Esophagus muscularis mucosa (tissue), 4 donors: Measurements from ENCODE around the gene ACVR1. TPM values are rescaled to one million over a fixed set of nuclear protein-coding genes. Genes with fewer than 3 reads are reported as not detected.

Experiments
- DNase-seq: peaks from one replicate; pipeline ENCODE4 v3.0.0-alpha.2; 2017; ENCODE audit errors: extremely low spot score
- H3K27ac ChIP-seq, 4 donors: fragments of 200-600 bp; sonication (generic); replicated peaks in 1 of 4; 1 replicate in 3 of 4; 2 replicates in 1 of 4; pipeline ENCODE4 v1.5.1; 2016 to 2019; ENCODE audit warnings: mild to moderate bottlenecking in 1 of 4
- H3K27me3 ChIP-seq, 4 donors: fragments of 200-600 bp; sonication (generic); one replicate each; pipeline versions ENCODE4 v1.5.1 to v1.6.0; 2016 to 2019
- H3K36me3 ChIP-seq, 4 donors: fragments of 200-600 bp; sonication (generic); one replicate each; pipeline ENCODE4 v1.5.1; 2016 to 2019
- H3K4me1 ChIP-seq, 4 donors: fragments of 200-600 bp; sonication (generic); one replicate each; pipeline ENCODE4 v1.5.1; 2016 to 2019
- H3K4me3 ChIP-seq, 4 donors: fragments of 200-600 bp; sonication (generic); 1 replicate in 2 of 4; 2 replicates in 2 of 4; pipeline ENCODE4 v1.5.1; 2016 to 2019; ENCODE audit warnings: mild to moderate bottlenecking in 4 of 4, moderate library complexity in 1 of 4
- H3K9me3 ChIP-seq, 4 donors: fragments of 200-600 bp; sonication (generic); 1 replicate in 3 of 4; 2 replicates in 1 of 4; pipeline ENCODE4 v1.5.1; 2016 to 2019
- EP300 ChIP-seq: sonication (generic); formaldehyde crosslinking; IDR thresholded peaks from one replicate; pipeline ENCODE4 v1.6.1; 2017; ENCODE audit warnings: antibody characterized with exemption
- POLR2A ChIP-seq: fragments of 450-650 bp; IDR thresholded peaks from one replicate; pipeline ENCODE4 v1.6.1; 2017; ENCODE audit warnings: antibody characterized with exemption, moderate library complexity, mild to moderate bottlenecking, low read depth
- POLR2AphosphoS5 ChIP-seq, 2 donors: sonication (generic); formaldehyde crosslinking; IDR thresholded peaks; one replicate each; pipeline ENCODE4 v1.6.1; 2017; ENCODE audit warnings: antibody characterized with exemption in 2 of 2
- WGBS: methylation state at CpG from one replicate; pipeline ENCODE4 v1.1.5; 2018; 5-methylcytosine and 5-hydroxymethylcytosine counted together
- intact Hi-C: fragments of 100-400 bp; cut with DNase I; formaldehyde crosslinking; loops from one replicate; pipeline ENCODE4 v1.15.1; 2023
- total RNA-seq, 4 donors: library from RNA; depleted of rRNA; stranded (reverse); fragments of >200 nt; gene quantifications; one replicate each; pipeline versions ENCODE4 v1.1.0 to v1.2.1, GENCODE V29; 2016
- TF ChIP-seq, protein P1 (sequence below), 3 experiments: fragments of 200-600 bp in 2 of 3; fragments of 450-650 bp in 1 of 3; sonication (generic) in 2 of 3; IDR thresholded peaks; one replicate each; pipeline ENCODE4 v1.5.1; 2017 to 2019; ENCODE audit warnings: antibody characterized with exemption in 3 of 3, mild to moderate bottlenecking in 2 of 3, moderate library complexity in 1 of 3

The ACVR1 gene
- total RNA-seq, 4 donors from 2014 or later: 25.2 to 39.1 (median 32.3) TPM

DNA sequence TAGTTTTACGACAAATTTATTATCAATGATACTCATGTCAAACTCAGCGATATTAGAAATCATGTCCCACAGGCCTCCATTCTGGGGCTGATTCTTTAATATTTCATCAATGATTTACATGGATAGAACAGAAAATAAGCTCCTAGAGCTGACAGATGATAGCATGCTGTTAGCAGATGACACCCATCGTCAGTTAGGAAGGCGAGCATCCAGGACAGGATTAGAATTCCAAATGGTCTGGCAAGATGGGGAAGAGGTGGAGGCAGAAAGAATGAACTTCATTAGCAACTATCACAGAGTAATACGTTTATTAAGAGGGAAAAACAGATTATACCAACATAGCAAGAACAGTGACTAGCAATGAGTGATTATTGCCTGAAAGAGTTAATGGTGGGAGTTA, 46.2 kb upstream of the ACVR1 start:
- Histone ChIP-seq H3K27ac (no peak overlapping the region), H3K4me1 (no peaks in the 10 kb centered on the region), H3K36me3 (no peaks in the 10 kb centered on the region), H3K4me3 (no peak overlapping the region), H3K27me3 (no peaks in the 10 kb centered on the region), H3K9me3 (peaks cover 0 to 4% (median 0%) of the 10 kb centered on the region in 4 donors)
- intact Hi-C loops: no loop called here
- 87% methylated on average over 5 of the region's 5 CpGs for WGBS
- no peak for DNase-seq
- TF ChIP-seq, protein P1, sequence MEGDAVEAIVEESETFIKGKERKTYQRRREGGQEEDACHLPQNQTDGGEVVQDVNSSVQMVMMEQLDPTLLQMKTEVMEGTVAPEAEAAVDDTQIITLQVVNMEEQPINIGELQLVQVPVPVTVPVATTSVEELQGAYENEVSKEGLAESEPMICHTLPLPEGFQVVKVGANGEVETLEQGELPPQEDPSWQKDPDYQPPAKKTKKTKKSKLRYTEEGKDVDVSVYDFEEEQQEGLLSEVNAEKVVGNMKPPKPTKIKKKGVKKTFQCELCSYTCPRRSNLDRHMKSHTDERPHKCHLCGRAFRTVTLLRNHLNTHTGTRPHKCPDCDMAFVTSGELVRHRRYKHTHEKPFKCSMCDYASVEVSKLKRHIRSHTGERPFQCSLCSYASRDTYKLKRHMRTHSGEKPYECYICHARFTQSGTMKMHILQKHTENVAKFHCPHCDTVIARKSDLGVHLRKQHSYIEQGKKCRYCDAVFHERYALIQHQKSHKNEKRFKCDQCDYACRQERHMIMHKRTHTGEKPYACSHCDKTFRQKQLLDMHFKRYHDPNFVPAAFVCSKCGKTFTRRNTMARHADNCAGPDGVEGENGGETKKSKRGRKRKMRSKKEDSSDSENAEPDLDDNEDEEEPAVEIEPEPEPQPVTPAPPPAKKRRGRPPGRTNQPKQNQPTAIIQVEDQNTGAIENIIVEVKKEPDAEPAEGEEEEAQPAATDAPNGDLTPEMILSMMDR (IDR thresholded peaks at IDR 0.05): no peak
- TF ChIP-seq EP300 (no peak), POLR2A (no peak), POLR2AphosphoS5 (IDR thresholded peaks at IDR 0.05) (no peak)

DNA sequence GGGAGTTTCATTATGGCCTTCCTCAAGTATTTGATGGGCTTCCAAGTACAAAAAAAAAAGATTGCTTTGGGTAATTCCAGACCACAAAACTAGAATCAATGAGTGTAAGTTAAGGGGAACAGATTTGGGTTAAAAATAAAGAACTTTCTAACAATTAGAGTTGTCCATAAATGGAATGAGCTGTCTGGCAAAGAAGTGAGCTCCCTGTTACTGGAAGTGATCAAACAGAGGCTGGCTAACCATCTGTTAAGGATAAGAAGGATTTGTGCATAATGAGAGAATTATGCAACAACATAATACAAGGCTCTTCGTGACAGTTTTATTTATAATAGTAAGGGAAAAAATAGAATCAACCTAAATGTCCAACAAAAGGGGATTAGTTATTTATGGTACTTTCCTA, 44.6 kb upstream of the ACVR1 start:
- Histone ChIP-seq H3K4me3 (no peak overlapping the region), H3K9me3 (peaks cover 0 to 4% (median 0%) of the 10 kb centered on the region in 4 donors), H3K36me3 (no peaks in the 10 kb centered on the region), H3K27me3 (no peaks in the 10 kb centered on the region), H3K4me1 (no peaks in the 10 kb centered on the region), H3K27ac (no peak overlapping the region)
- TF ChIP-seq POLR2AphosphoS5 (IDR thresholded peaks at IDR 0.05) (no peak), POLR2A (no peak), EP300 (no peak)
- TF ChIP-seq, protein P1 (IDR thresholded peaks at IDR 0.05): no peak
- intact Hi-C loops: no loop called here
- WGBS: 44% methylated on average over 1 of the region's 1 CpG
- DNase-seq: no peak

DNA sequence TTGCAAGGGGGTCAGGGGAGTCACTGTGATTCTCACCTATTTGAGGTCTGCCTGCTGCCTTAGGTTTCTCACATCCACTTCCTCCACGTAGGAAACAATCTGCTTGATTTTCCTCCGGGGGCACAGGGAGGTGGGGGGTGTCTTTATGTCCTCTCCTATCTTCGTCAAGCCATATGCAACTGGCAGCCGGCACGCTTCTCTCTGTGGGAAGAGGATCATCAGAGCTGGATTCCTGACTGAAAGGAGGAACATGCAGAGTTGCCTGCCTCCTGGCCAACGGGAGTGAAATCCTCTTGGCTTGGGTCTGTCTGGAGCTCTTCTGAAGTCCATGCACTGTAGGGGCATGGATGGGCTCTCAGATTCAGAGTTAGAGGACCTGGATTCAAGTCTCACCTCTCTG, 43.1 kb upstream of the ACVR1 start:
- no peak overlapping the region for H3K4me3 ChIP-seq
- no peaks in the 10 kb centered on the region for H3K4me1 ChIP-seq
- no peak for DNase-seq
- H3K27me3 ChIP-seq: no peaks in the 10 kb centered on the region
- no peak overlapping the region for H3K27ac ChIP-seq
- H3K36me3 ChIP-seq: no peaks in the 10 kb centered on the region
- intact Hi-C loops: no loop called here
- no peak for TF ChIP-seq EP300
- TF ChIP-seq, protein P1 (IDR thresholded peaks at IDR 0.05): no peak
- TF ChIP-seq POLR2AphosphoS5 (IDR thresholded peaks at IDR 0.05): no peak
- no peak for TF ChIP-seq POLR2A
- peaks cover 0 to 4% (median 0%) of the 10 kb centered on the region in 4 donors for H3K9me3 ChIP-seq
- 90% methylated on average over 4 of the region's 6 CpGs for WGBS

DNA sequence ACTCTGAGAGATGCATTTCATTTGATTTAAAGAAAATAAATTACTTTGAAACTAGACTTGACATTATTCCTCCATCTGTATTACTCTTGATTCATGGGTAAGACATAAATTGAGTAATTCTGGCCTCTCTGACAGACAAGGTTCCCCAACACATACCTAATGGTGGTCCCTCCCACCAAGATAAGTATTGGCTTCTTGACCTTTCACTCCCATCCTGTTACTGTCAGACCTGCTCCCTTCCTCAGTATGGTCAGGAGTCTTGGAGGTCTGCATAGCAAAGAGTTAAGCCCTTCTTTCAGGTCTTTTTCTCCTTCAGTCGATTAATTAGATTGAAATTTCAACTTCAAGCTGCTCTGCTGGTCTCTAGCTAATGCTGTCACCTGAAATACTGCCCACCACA, 42.2 kb upstream of the ACVR1 start:
- Histone ChIP-seq H3K4me1 (no peaks in the 10 kb centered on the region), H3K27me3 (no peaks in the 10 kb centered on the region), H3K4me3 (no peak overlapping the region), H3K9me3 (peaks cover 0 to 4% (median 0%) of the 10 kb centered on the region in 4 donors), H3K27ac (no peak overlapping the region), H3K36me3 (no peaks in the 10 kb centered on the region)
- DNase-seq: no peak
- intact Hi-C loops: no loop called here
- TF ChIP-seq POLR2A (no peak), EP300 (no peak)
- TF ChIP-seq, protein P1 (IDR thresholded peaks at IDR 0.05): no peak
- WGBS: 65% methylated on average over 1 of the region's 1 CpG

DNA sequence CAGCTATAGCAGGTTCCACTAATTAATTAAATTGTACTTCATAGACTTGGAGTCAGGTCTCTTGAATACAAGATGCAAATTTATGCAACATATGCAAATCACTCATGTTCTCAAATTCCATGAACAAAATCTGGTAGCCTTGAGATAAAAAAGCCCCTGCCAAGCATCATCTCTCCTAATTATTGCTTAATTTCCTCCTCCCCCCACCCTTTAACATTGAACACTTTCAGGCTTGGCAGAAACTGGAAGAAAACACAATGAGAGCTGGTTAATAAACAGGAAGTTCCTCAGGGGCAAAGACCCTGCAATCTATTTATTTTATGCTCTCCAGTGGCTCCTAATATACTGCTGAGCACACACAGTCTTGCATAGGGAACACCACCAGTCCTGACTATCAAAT, 35.6 kb upstream of the ACVR1 start:
- no peak overlapping the region for H3K4me3 ChIP-seq
- intact Hi-C loops: no loop called here
- H3K4me1 ChIP-seq: no peaks in the 10 kb centered on the region
- H3K36me3 ChIP-seq: no peaks in the 10 kb centered on the region
- TF ChIP-seq POLR2A (no peak), EP300 (no peak), POLR2AphosphoS5 (IDR thresholded peaks at IDR 0.05) (no peak)
- TF ChIP-seq, protein P1 (IDR thresholded peaks at IDR 0.05): no peak
- no peak for DNase-seq
- no peak overlapping the region for H3K27ac ChIP-seq
- peaks cover 0 to 4% (median 0%) of the 10 kb centered on the region in 4 donors for H3K9me3 ChIP-seq
- H3K27me3 ChIP-seq: no peaks in the 10 kb centered on the region
